Ammon's horn (tissue), 1 donor: ENCODE results near the gene TASOR2.

Source experiments
- DNase-seq: peaks from one replicate; pipeline ENCODE4 v3.0.0-alpha.2; 2016; ENCODE audit warnings: low spot score

The TASOR2 gene

GRCh38 chr10:5684318-5684970 is at the start of gene TASOR2:
Gene TASOR2, plus strand, starts transcription at chr10:5684838. Its CDS starts 35,805 bp downstream, at chr10:5720643.
- DNase-seq, result peak; percentile 98

- DNase-seq, result no peak
These were observed 49.7 kb upstream of the TASOR2 start for GRCh38 chr10:5634918-5635317.

- DNase-seq, result no peak
These were observed 46.1 kb upstream of the TASOR2 start for GRCh38 chr10:5638494-5638893.

GRCh38 chr10:5639066-5639465 is 45.6 kb upstream of the TASOR2 start:
- no peak for DNase-seq

GRCh38 chr10:5640036-5640435 is 44.6 kb upstream of the TASOR2 start:
- no peak for DNase-seq

- DNase-seq, result no peak
These were observed 44.1 kb upstream of the TASOR2 start for GRCh38 chr10:5640501-5640900.

- no peak for DNase-seq
These were observed 43.1 kb upstream of the TASOR2 start for GRCh38 chr10:5641501-5641900.

GRCh38 chr10:5643346-5644067 is 41.1 kb upstream of the TASOR2 start:
- no peak for DNase-seq

- no peak for DNase-seq
These were observed 39.7 kb upstream of the TASOR2 start for GRCh38 chr10:5644930-5645329.

- no peak for DNase-seq
These were observed 39.3 kb upstream of the TASOR2 start for GRCh38 chr10:5645375-5645774.

- DNase-seq, result no peak
These were observed 38.6 kb upstream of the TASOR2 start for GRCh38 chr10:5645944-5646617.

GRCh38 chr10:5647507-5648240 is 37.0 kb upstream of the TASOR2 start:
- DNase-seq, result no peak

GRCh38 chr10:5648494-5649457 is 35.9 kb upstream of the TASOR2 start:
- DNase-seq, result no peak

- no peak for DNase-seq
These were observed 34.9 kb upstream of the TASOR2 start for GRCh38 chr10:5649746-5650145.

- DNase-seq, result no peak
These were observed 33.8 kb upstream of the TASOR2 start for GRCh38 chr10:5650664-5651387.

- no peak for DNase-seq
These were observed 33.3 kb upstream of the TASOR2 start for GRCh38 chr10:5651388-5651764.

- no peak for DNase-seq
These were observed 31.9 kb upstream of the TASOR2 start for GRCh38 chr10:5652746-5653145.

- DNase-seq, result no peak
These were observed 30.4 kb upstream of the TASOR2 start for GRCh38 chr10:5654218-5654755.

GRCh38 chr10:5655121-5655520 is 29.5 kb upstream of the TASOR2 start:
- no peak for DNase-seq
